GM23338 (cell line): ENCODE measurements around the gene SLC7A4. TPM values are rescaled to one million over a fixed set of nuclear protein-coding genes. Genes with fewer than 3 reads are reported as not detected.

Experiments used
- ATAC-seq: fragments of 200-7000 bp; cut with Tn5 transposase; 3 replicates; pipeline ENCODE4 v1.9.1; 2020
- DNase-seq: peaks from one replicate; pipeline ENCODE4 v3.0.0-alpha.2; 2015; ENCODE audit warnings: low spot score
- H2AFZ ChIP-seq: fragments of 200-600 bp; sonication (generic); 2 replicates; pipeline ENCODE4 v1.8.0; 2016; ENCODE audit warnings: antibody characterized with exemption, mild to moderate bottlenecking, moderate library complexity
- H3F3A ChIP-seq: fragments of 200-600 bp; sonication (generic); replicated peaks from 2 replicates; pipeline ENCODE4 v1.8.0; 2017; ENCODE audit warnings: antibody characterized with exemption, mixed run types, low read depth
- H3K27ac ChIP-seq: fragments of 200-600 bp; sonication (generic); 2 replicates; pipeline ENCODE4 v1.6.1; 2016; ENCODE audit warnings: low read depth
- H3K27me3 ChIP-seq: fragments of 200-600 bp; sonication (generic); 2 replicates; pipeline ENCODE4 v1.8.0; 2016; ENCODE audit warnings: mild to moderate bottlenecking, mixed run types, moderate library complexity; ENCODE audit not compliant: insufficient read depth
- H3K36me3 ChIP-seq: fragments of 200-600 bp; sonication (generic); 2 replicates; pipeline ENCODE4 v1.8.0; 2016; ENCODE audit warnings: mild to moderate bottlenecking; ENCODE audit not compliant: insufficient read depth
- H3K4me1 ChIP-seq: fragments of 200-600 bp; sonication (generic); 2 replicates; pipeline ENCODE4 v1.8.0; 2016; ENCODE audit warnings: mild to moderate bottlenecking, moderate library complexity; ENCODE audit not compliant: insufficient read depth
- H3K4me2 ChIP-seq: fragments of 200-600 bp; sonication (generic); 2 replicates; pipeline ENCODE4 v1.7.1; 2017; ENCODE audit warnings: mixed run types
- H3K4me3 ChIP-seq: fragments of 200-600 bp; sonication (generic); 2 replicates; pipeline ENCODE4 v1.6.1; 2016; ENCODE audit warnings: mixed run types
- H3K79me2 ChIP-seq: fragments of 200-600 bp; sonication (generic); replicated peaks from 2 replicates; pipeline ENCODE4 v1.8.0; 2017; ENCODE audit warnings: mild to moderate bottlenecking; ENCODE audit not compliant: insufficient read depth
- H3K9me2 ChIP-seq: fragments of 200-600 bp; sonication (generic); 2 replicates; pipeline ENCODE4 v1.8.0; 2017; ENCODE audit not compliant: insufficient read depth
- H4K20me1 ChIP-seq: fragments of 200-600 bp; sonication (generic); replicated peaks from 2 replicates; pipeline ENCODE4 v1.8.0; 2017; ENCODE audit warnings: mild to moderate bottlenecking; ENCODE audit not compliant: insufficient read depth
- H3K27ac Mint-ChIP-seq: 2 replicates; pipeline ENCODE4 v1.8.0; 2020; ENCODE audit warnings: inconsistent platforms, mild to moderate bottlenecking, moderate library complexity, mixed read lengths
- H3K27me3 Mint-ChIP-seq: 3 replicates; pipeline ENCODE4 v1.8.0; 2022; ENCODE audit warnings: low read depth, mild to moderate bottlenecking, moderate library complexity, mixed read lengths, inconsistent platforms; ENCODE audit not compliant: insufficient read depth, poor library complexity
- H3K36me3 Mint-ChIP-seq: 3 replicates; pipeline ENCODE4 v1.8.0; 2021; ENCODE audit warnings: low read depth, mild to moderate bottlenecking, inconsistent platforms, moderate library complexity, mixed read lengths
- H3K4me1 Mint-ChIP-seq: 3 replicates; pipeline ENCODE4 v1.8.0; 2020; ENCODE audit warnings: mild to moderate bottlenecking, inconsistent platforms, mixed read lengths
- H3K4me3 Mint-ChIP-seq: 3 replicates; pipeline ENCODE4 v1.8.0; 2021; ENCODE audit warnings: moderate library complexity, mild to moderate bottlenecking, inconsistent platforms, mixed read lengths
- H3K9me3 Mint-ChIP-seq: 3 replicates; pipeline ENCODE4 v1.8.0; 2020; ENCODE audit warnings: moderate library complexity, mild to moderate bottlenecking, inconsistent platforms, mixed read lengths
- CREB1 ChIP-seq: fragments of 250-450 bp; sonication (Bioruptor Pico); IDR thresholded peaks from 2 replicates; pipeline ENCODE4 v1.5.0; 2020; ENCODE audit warnings: low read depth, mild to moderate bottlenecking, moderate library complexity
- CTCF ChIP-seq, 2 experiments: fragments of 200-600 bp in 1 of 2; sonication (generic) in 1 of 2; conservative IDR thresholded peaks; 2 replicates each; pipeline versions ENCODE4 v1.5.1 to v1.6.1; 2016 to 2017; ENCODE audit warnings: antibody characterized with exemption in 2 of 2, low read depth in 2 of 2, mild to moderate bottlenecking in 2 of 2, moderate library complexity in 1 of 2
- ETS1 ChIP-seq: IDR thresholded peaks from 2 replicates; pipeline ENCODE4 v1.6.1; 2016; ENCODE audit warnings: antibody characterized with exemption
- EZH2phosphoT487 ChIP-seq: fragments of 200-600 bp; sonication (generic); IDR thresholded peaks from one replicate; pipeline ENCODE4 v1.8.1; 2018; ENCODE audit warnings: antibody characterized with exemption; ENCODE audit not compliant: unreplicated experiment
- JUNB ChIP-seq: IDR thresholded peaks from one replicate; pipeline ENCODE4 v1.6.1; 2016; ENCODE audit warnings: antibody characterized with exemption; ENCODE audit not compliant: unreplicated experiment
- POLR2AphosphoS5 ChIP-seq: IDR thresholded peaks from 2 replicates; pipeline ENCODE4 v1.6.1; 2016; ENCODE audit warnings: antibody characterized with exemption, low read depth
- REST ChIP-seq: IDR thresholded peaks from one replicate; pipeline ENCODE4 v1.6.1; 2018; ENCODE audit warnings: antibody characterized with exemption; ENCODE audit not compliant: unreplicated experiment
- ZNF114 ChIP-seq: fragments of 250-450 bp; sonication (Bioruptor Pico); IDR thresholded peaks from 2 replicates; pipeline ENCODE4 v1.5.0; 2020; ENCODE audit warnings: mild to moderate bottlenecking, moderate library complexity
- ZNF331 ChIP-seq: fragments of 250-450 bp; sonication (Bioruptor Pico); IDR thresholded peaks from 2 replicates; pipeline ENCODE4 v1.5.0; 2020; ENCODE audit warnings: low read depth, mild to moderate bottlenecking, moderate library complexity
- ZNF462 ChIP-seq: fragments of 250-450 bp; sonication (Bioruptor Pico); IDR thresholded peaks from 2 replicates; pipeline ENCODE4 v1.5.0; 2020; ENCODE audit warnings: mild to moderate bottlenecking, moderate library complexity
- polyA plus RNA-seq: library from polyadenylated mRNA; unstranded; fragments of >200 nt; fragmentation: Nextera tagmentation; extraction: Ambion mirVana; gene quantifications from 2 replicates; pipeline ENCODE4 v1.2.1, GENCODE V29; 2016
- total RNA-seq: library from RNA; depleted of rRNA; stranded (reverse); fragments of >200 nt; shearing (Covaris generic); gene quantifications from 2 replicates; pipeline ENCODE4 v1.2.3, GENCODE V29; 2014

Gene SLC7A4
- total and polyA plus RNA-seq, 2 experiments from 2014 or later, result 0.07 to 0.44 TPM

- no peak for TF ChIP-seq ZNF462
Observed at GRCh38 chr22:21067901-21068680, 35.7 kb upstream of the SLC7A4 start (continued).

- H4K20me1 ChIP-seq, result no peaks in the 10 kb centered on the region
- Mint-ChIP-seq H3K27ac (no peak overlapping the region), H3K27me3 (peaks cover 7% of the 10 kb centered on the region), H3K9me3 (peaks cover 2% of the 10 kb centered on the region; the same call in 2 of the 3 replicates), H3K36me3 (no peaks in the 10 kb centered on the region; the same call in 2 of the 3 replicates), H3K4me1 (no peaks in the 10 kb centered on the region), H3K4me3 (no peak overlapping the region)
- no peaks in the 10 kb centered on the region for H3K79me2 ChIP-seq
- no peaks in the 10 kb centered on the region for H3K4me1 ChIP-seq
- H3K27ac ChIP-seq, result no peak overlapping the region
- DNase-seq (no peak), ATAC-seq (no peak)
- H3K4me2 ChIP-seq, result no peak overlapping the region
- no peak overlapping the region for H3K4me3 ChIP-seq
- H3K36me3 ChIP-seq, result no peaks in the 10 kb centered on the region
- no peaks in the 10 kb centered on the region for H3K27me3 ChIP-seq
- no peak overlapping the region for H2AFZ ChIP-seq
- no peaks in the 10 kb centered on the region for H3K9me2 ChIP-seq
- no peaks in the 10 kb centered on the region for H3F3A ChIP-seq
- TF ChIP-seq CREB1 (CRISPR knock-in tag) (no peak), EZH2phosphoT487 (no peak), ETS1 (no peak), REST (no peak), JUNB (no peak), ZNF114 (no peak), ZNF331 (CRISPR knock-in tag) (no peak), POLR2AphosphoS5 (no peak), CTCF (conservative IDR thresholded peaks at IDR 0.05; ENCODE audit: low read depth in 2 of 2) (no peak)
Observed at GRCh38 chr22:21067075-21067900, 34.9 kb upstream of the SLC7A4 start.
